HPDE6-E6E7 (cell line): ENCODE measurements around the gene NPAS2.

Experiments used
- DNase-seq: peaks from one replicate; pipeline ENCODE4 v3.0.0; 2011; ENCODE audit warnings: missing footprints; ENCODE audit errors: extremely low spot score

Gene NPAS2

GRCh38 chr2:100821255-100821910, 1.4 kb downstream of the NPAS2 start:
- no peak for DNase-seq

GRCh38 chr2:100821911-100822265, 1.9 kb downstream of the NPAS2 start:
- DNase-seq, result no peak

- peak; percentile 20 for DNase-seq
Observed at GRCh38 chr2:100822587-100823248, 2.8 kb downstream of the NPAS2 start.

GRCh38 chr2:100823665-100824438, 3.9 kb downstream of the NPAS2 start:
- no peak for DNase-seq

GRCh38 chr2:100824842-100825241, 4.9 kb downstream of the NPAS2 start:
- no peak for DNase-seq

- DNase-seq, result no peak
Observed at GRCh38 chr2:100826494-100826893, 6.6 kb downstream of the NPAS2 start.

GRCh38 chr2:100831158-100831750, 11.3 kb downstream of the NPAS2 start:
- DNase-seq, result no peak

GRCh38 chr2:100831831-100832230, 11.9 kb downstream of the NPAS2 start:
- no peak for DNase-seq

- DNase-seq, result no peak
Observed at GRCh38 chr2:100832885-100833284, 12.9 kb downstream of the NPAS2 start.

- no peak for DNase-seq
Observed at GRCh38 chr2:100833331-100833730, 13.4 kb downstream of the NPAS2 start.

GRCh38 chr2:100834221-100834620, 14.3 kb downstream of the NPAS2 start:
- DNase-seq, result no peak

GRCh38 chr2:100835006-100835659, 15.2 kb downstream of the NPAS2 start:
- no peak for DNase-seq

- DNase-seq, result no peak
Observed at GRCh38 chr2:100840519-100840918, 20.6 kb downstream of the NPAS2 start.

GRCh38 chr2:100842241-100842922, 22.4 kb downstream of the NPAS2 start:
- no peak for DNase-seq

GRCh38 chr2:100844514-100844913, 24.6 kb downstream of the NPAS2 start:
- no peak for DNase-seq

- DNase-seq, result no peak
Observed at GRCh38 chr2:100845141-100845991, 25.4 kb downstream of the NPAS2 start.

- DNase-seq, result no peak
Observed at GRCh38 chr2:100846716-100847115, 26.8 kb downstream of the NPAS2 start.

GRCh38 chr2:100852447-100852846, 32.5 kb downstream of the NPAS2 start:
- no peak for DNase-seq

GRCh38 chr2:100852999-100853908, 33.3 kb downstream of the NPAS2 start:
- DNase-seq, result no peak
